ENCODE results near the gene GAP43. TPM values are rescaled to one million over a fixed set of nuclear protein-coding genes. Genes with fewer than 3 reads are reported as not detected.

Gene GAP43
- total RNA-seq, 1 donor, result not detected

- no peak for DNase-seq (ENCODE audit: low read depth)
- no peak for TF ChIP-seq CTCF (IDR thresholded peaks at IDR 0.05; ENCODE audit: insufficient read depth, low read depth, low read length)
Measured at GRCh38 chr3:115680803-115681345, 57.6 kb downstream of the GAP43 start.

GRCh38 chr3:115681736-115682135, 58.4 kb downstream of the GAP43 start:
- TF ChIP-seq CTCF (IDR thresholded peaks at IDR 0.05; ENCODE audit: insufficient read depth, low read depth, low read length), result no peak
- no peak for DNase-seq (ENCODE audit: low read depth)
- H3K4me3 ChIP-seq (ENCODE audit: low read depth, low read length), result no peak overlapping the region

More at GRCh38 chr3:115680803-115681345, 57.6 kb downstream of the GAP43 start:
- no peak overlapping the region for H3K4me3 ChIP-seq (ENCODE audit: low read depth, low read length)

- no peak for TF ChIP-seq CTCF (IDR thresholded peaks at IDR 0.05; ENCODE audit: insufficient read depth, low read depth, low read length)
- no peak for DNase-seq (ENCODE audit: low read depth)
- no peak overlapping the region for H3K4me3 ChIP-seq (ENCODE audit: low read depth, low read length)
Measured at GRCh38 chr3:115683305-115683704, 60.0 kb downstream of the GAP43 start.

- no peak for DNase-seq (ENCODE audit: low read depth)
- no peak for TF ChIP-seq CTCF (IDR thresholded peaks at IDR 0.05; ENCODE audit: insufficient read depth, low read depth, low read length)
- H3K4me3 ChIP-seq (ENCODE audit: low read depth, low read length), result no peak overlapping the region
Measured at GRCh38 chr3:115683773-115684172, 60.5 kb downstream of the GAP43 start.

GRCh38 chr3:115685097-115685496, 61.8 kb downstream of the GAP43 start:
- no peak for TF ChIP-seq CTCF (IDR thresholded peaks at IDR 0.05; ENCODE audit: insufficient read depth, low read depth, low read length)
- no peak overlapping the region for H3K4me3 ChIP-seq (ENCODE audit: low read depth, low read length)
- DNase-seq (ENCODE audit: low read depth), result no peak

- no peak for DNase-seq (ENCODE audit: low read depth)
Measured at GRCh38 chr3:115687721-115688120, 64.4 kb downstream of the GAP43 start.

More at GRCh38 chr3:115687721-115688120, 64.4 kb downstream of the GAP43 start:
- TF ChIP-seq CTCF (IDR thresholded peaks at IDR 0.05; ENCODE audit: insufficient read depth, low read depth, low read length), result no peak
- H3K4me3 ChIP-seq (ENCODE audit: low read depth, low read length), result no peak overlapping the region

Measured in fibroblast of villous mesenchyme (primary cell).